HepG2 (cell line): ENCODE results near the gene CEACAM18. TPM values are rescaled to one million over a fixed set of nuclear protein-coding genes. Genes with fewer than 3 reads are reported as not detected.
A peak's percentile ranks its signal among the peaks of the same experiment; 100 is the strongest.

Experiments used
- ATAC-seq: fragments of 200-7000 bp; cut with Tn5 transposase; 3 replicates; pipeline ENCODE4 v1.9.1; 2020; ENCODE audit warnings: mild to moderate bottlenecking, moderate library complexity
- BruUV-seq: library from RNA; stranded (reverse); fragments of 400-500 nt; replicated peaks from 2 replicates; lab custom pipeline; 2021; lab: Mats Ljungman, UMichigan
- CTCF ChIA-PET: fragments of 300-600 bp; formaldehyde crosslinking; extraction: SDS; loops from one replicate; lab custom pipeline; 2021; ENCODE audit warnings: low total read pairs, inconsistent platforms, low intra/inter-chr PET ratio; lab: Yijun Ruan, JAX
- POLR2A ChIA-PET: fragments of 350-600 bp; sonication (Branson Sonifier 250); formaldehyde crosslinking; loops from one replicate; lab custom pipeline; 2020; ENCODE audit warnings: antibody characterized with exemption, inconsistent platforms; lab: Yijun Ruan, JAX
- DNase-seq: peaks from one replicate; pipeline ENCODE4 v3.0.0-alpha.2; 2015; ENCODE audit warnings: low spot score
- FAIRE-seq: peaks from 3 replicates; lab custom pipeline; 2011; peaks lifted over from hg19 to GRCh38; lab: Jason Lieb, UNC
- H2AFZ ChIP-seq: one replicate; pipeline ENCODE4 v1.6.1; 2011; ENCODE audit warnings: low read length, inconsistent platforms
- H3K27ac ChIP-seq: fragments of 300-600 bp; 3 replicates; pipeline ENCODE4 v1.8.0; 2011; ENCODE audit warnings: mixed run types, mild to moderate bottlenecking, mixed read lengths, low read length, inconsistent platforms; ENCODE audit not compliant: insufficient read depth; ENCODE audit errors: extremely low read length
- H3K27me3 ChIP-seq, 2 experiments: fragments of 200-600 bp in 1 of 2; 2 replicates in 1 of 2; 3 replicates in 1 of 2; pipeline versions ENCODE4 v1.6.0 to v1.8.0; 2011; ENCODE audit warnings: low read length in 2 of 2, mild to moderate bottlenecking in 2 of 2, moderate library complexity in 2 of 2, inconsistent platforms in 1 of 2; ENCODE audit not compliant: insufficient read depth in 2 of 2, control insufficient read depth in 1 of 2
- H3K36me3 ChIP-seq, 2 experiments: fragments of 200-600 bp in 1 of 2; replicated peaks in 1 of 2; 2 replicates in 1 of 2; 3 replicates in 1 of 2; pipeline versions ENCODE4 v1.5.1 to v1.8.0; 2011; ENCODE audit warnings: low read length in 2 of 2, inconsistent platforms in 1 of 2; ENCODE audit not compliant: insufficient read depth in 2 of 2, control insufficient read depth in 1 of 2
- H3K4me1 ChIP-seq: 2 replicates; pipeline ENCODE4 v1.5.1; 2012; ENCODE audit warnings: low read length, inconsistent platforms; ENCODE audit not compliant: insufficient read depth
- H3K4me2 ChIP-seq: 2 replicates; pipeline ENCODE4 v1.6.0; 2011; ENCODE audit warnings: low read depth, low read length, inconsistent platforms
- H3K4me3 ChIP-seq, 3 experiments: fragments of 200-600 bp in 1 of 3; sonication (generic), shearing (Covaris generic) in 1 of 3; replicated peaks in 1 of 3; 2 replicates each; pipeline ENCODE4 v1.5.1; 2011 to 2016; ENCODE audit warnings: low read length in 3 of 3, inconsistent platforms in 2 of 3, low read depth in 2 of 3, mild to moderate bottlenecking in 2 of 3, control low read depth in 1 of 3, mixed read lengths in 1 of 3; ENCODE audit not compliant: insufficient read depth in 1 of 3
- H3K79me2 ChIP-seq: one replicate; pipeline ENCODE4 v1.6.1; 2011; ENCODE audit warnings: low read length, inconsistent platforms; ENCODE audit not compliant: insufficient read depth
- H3K9ac ChIP-seq: 2 replicates; pipeline ENCODE4 v1.6.0; 2011; ENCODE audit warnings: mild to moderate bottlenecking, low read depth, low read length, inconsistent platforms; ENCODE audit not compliant: insufficient read depth
- H3K9me3 ChIP-seq: 2 replicates; pipeline ENCODE4 v1.5.1; 2012; ENCODE audit warnings: mild to moderate bottlenecking, low read length
- H4K20me1 ChIP-seq: 2 replicates; pipeline ENCODE4 v1.6.0; 2011; ENCODE audit warnings: inconsistent platforms, mild to moderate bottlenecking, low read length, moderate library complexity; ENCODE audit not compliant: insufficient read depth
- CREB1 ChIP-seq, 2 experiments: fragments of 450-650 bp in 1 of 2; IDR thresholded peaks; 2 replicates each; pipeline ENCODE4 v1.6.1; 2016 to 2017; ENCODE audit warnings: control low read depth in 1 of 2, mild to moderate bottlenecking in 1 of 2, missing compliant biosample characterization in 1 of 2, missing genetic modification characterization in 1 of 2
- DPF2 ChIP-seq: sonication (generic); formaldehyde crosslinking; IDR thresholded peaks from 2 replicates; pipeline ENCODE4 v1.4.0; 2020; ENCODE audit warnings: mild to moderate bottlenecking, low read depth, missing genetic modification reagents, borderline replicate concordance
- POGK ChIP-seq: sonication (generic); formaldehyde crosslinking; conservative IDR thresholded peaks from 2 replicates; pipeline ENCODE4 v1.8.0; 2022; ENCODE audit warnings: mild to moderate bottlenecking, moderate library complexity, missing genetic modification reagents
- REST ChIP-seq, 2 experiments: IDR thresholded peaks; 2 replicates each; pipeline ENCODE4 v1.6.1; 2011 to 2012; ENCODE audit warnings: low read length in 2 of 2, borderline replicate concordance in 1 of 2, low read depth in 1 of 2, mild to moderate bottlenecking in 1 of 2, moderate library complexity in 1 of 2
- TFDP2 ChIP-seq: sonication (generic); formaldehyde crosslinking; IDR thresholded peaks from 2 replicates; pipeline ENCODE4 v1.4.0; 2020; ENCODE audit warnings: missing genetic modification reagents
- XBP1 ChIP-seq: sonication (generic); formaldehyde crosslinking; IDR thresholded peaks from 2 replicates; pipeline ENCODE4 v1.5.0; 2020; ENCODE audit warnings: missing genetic modification reagents
- ZBTB21 ChIP-seq: sonication (generic); formaldehyde crosslinking; IDR thresholded peaks from 2 replicates; pipeline ENCODE4 v1.4.0; 2020; ENCODE audit warnings: missing genetic modification reagents
- ZNF367 ChIP-seq: sonication (generic); formaldehyde crosslinking; IDR thresholded peaks from 2 replicates; pipeline ENCODE4 v1.4.0; 2020; ENCODE audit warnings: missing genetic modification reagents, borderline replicate concordance
- ZNF646 ChIP-seq: sonication (generic); formaldehyde crosslinking; IDR thresholded peaks from 2 replicates; pipeline ENCODE4 v1.9.0; 2021; ENCODE audit warnings: mild to moderate bottlenecking, missing genetic modification reagents
- ZNF652 ChIP-seq: IDR thresholded peaks from 2 replicates; pipeline ENCODE4 v1.6.1; 2016; ENCODE audit warnings: low read depth, borderline replicate concordance
- WGBS: methylation state at CpG from one replicate; pipeline ENCODE4 v1.1.6; 2017; ENCODE audit warnings: low lambda C conversion rate; 5-methylcytosine and 5-hydroxymethylcytosine counted together
- in situ Hi-C: cut with HindIII; loops from 2 replicates; pipeline ENCODE4 v1.10.0; 2017; ENCODE audit warnings: low pct_unique_long_range_greater_than_20kb; ENCODE audit not compliant: extremely low pct_ligation_motif_present
- intact Hi-C: fragments of 100-400 bp; cut with micrococcal nuclease; formaldehyde crosslinking; loops from one replicate; pipeline ENCODE4 v1.10.0; 2022; ENCODE audit not compliant: unreplicated experiment
- polyA plus RNA-seq, 8 experiments: library from polyadenylated mRNA; depleted of rRNA in 3 of 8; stranded (reverse) in 7 of 8; unstranded in 1 of 8; fragments of >200 nt; fragmentation: Illumina TruSeq in 4 of 8; extraction: Trizol in 4 of 8; gene quantifications; 2 replicates each; pipeline versions ENCODE4 v1.2.1 to v1.2.3, GENCODE V29; 2011 to 2016; ENCODE audit warnings: low read depth in 4 of 8, missing spikeins in 1 of 8, mixed read lengths in 1 of 8; ENCODE audit not compliant: insufficient read depth in 1 of 8
- total RNA-seq, 5 experiments: library from RNA; depleted of rRNA; stranded (reverse); fragments of >200 nt; fragmentation: Illumina TruSeq; extraction: Trizol; gene quantifications; 2 replicates each; pipeline ENCODE4 v1.2.3, GENCODE V29; 2016; ENCODE audit warnings: low read depth in 1 of 5

The CEACAM18 gene
- total and polyA plus RNA-seq, 2 of the 13 experiments (the other 11 are each of a cell fraction or from before 2014, with no cell fraction given): not detected

- no peak overlapping the region for H3K4me3 ChIP-seq
- H3K27ac ChIP-seq: no peak overlapping the region
- DNase-seq: no peak
- H3K27me3 ChIP-seq: no peaks in the 10 kb centered on the region
- no peak for ATAC-seq
- ChIA-PET CTCF (no interaction called here), POLR2A (no interaction called here)
- peaks cover 37% of the 10 kb centered on the region for H3K4me1 ChIP-seq
- H2AFZ ChIP-seq: no peak overlapping the region
- intact Hi-C loops (loop anchor here (10.0 kb wide), 1 partner anchor 757 kb away; no protein-coding TSS in a partner anchor), in situ Hi-C loops (loop anchor here (10.0 kb wide), 1 partner anchor 177 kb away; no protein-coding TSS in a partner anchor)
- H3K9ac ChIP-seq: no peak overlapping the region
- H3K9me3 ChIP-seq: no peaks in the 10 kb centered on the region
- BruUV-seq: no TSS peak
- FAIRE-seq: no peak
- no peaks in the 10 kb centered on the region for H3K79me2 ChIP-seq
- no peak overlapping the region for H3K4me2 ChIP-seq
- H3K36me3 ChIP-seq: no peaks in the 10 kb centered on the region
- WGBS: 9% methylated on average over 5 of the region's 5 CpGs
- no peaks in the 10 kb centered on the region for H4K20me1 ChIP-seq
- TF ChIP-seq ZNF646 (no peak), XBP1 (CRISPR knock-in tag) (no peak), REST (IDR thresholded peaks at IDR 0.05; ENCODE audit: borderline replicate concordance in 1 of 2, low read depth in 1 of 2, low read length in 2 of 2) (0 out of 4 replicates have a peak, but pooled peaks of 1 of the 2 experiments have one; percentile 42), CREB1 (IDR thresholded peaks at IDR 0.05) (peak; percentile 84), CREB1 (CRISPR knock-in tag; IDR thresholded peaks at IDR 0.05) (no peak), DPF2 (CRISPR knock-in tag) (no peak), ZNF652 (no peak), TFDP2 (CRISPR knock-in tag) (no peak), ZNF367 (no peak), POGK (CRISPR knock-in tag) (no peak), ZBTB21 (CRISPR knock-in tag) (no peak)
Measured at GRCh38 chr19:51477344-51477743, 995 bp upstream of the CEACAM18 start.
